ENCODE data around the gene AUTS2.

The AUTS2 gene

DNA sequence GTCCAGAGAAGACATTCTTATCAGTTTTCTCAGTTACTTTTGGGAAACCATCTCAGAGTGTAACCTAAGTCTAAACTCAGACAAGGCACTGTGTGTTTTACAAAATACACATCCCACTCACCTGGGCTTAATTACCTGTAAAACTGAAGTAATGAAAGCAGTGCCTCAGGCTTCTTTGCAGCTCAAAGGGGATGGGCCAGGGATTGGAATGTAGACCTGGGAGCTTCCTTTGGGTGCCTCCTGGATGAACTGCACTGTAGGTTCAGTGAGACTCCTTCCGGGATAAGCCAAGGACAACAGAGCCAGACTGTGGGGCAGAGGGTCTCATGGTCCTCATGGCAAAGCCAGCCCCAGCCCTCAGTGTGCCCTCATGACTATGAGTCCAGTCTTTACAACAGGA, 861.3 kb downstream of the AUTS2 start:
- no peak for DNase-seq

GRCh38 chr7:70460071-70460470, 861.8 kb downstream of the AUTS2 start:
- DNase-seq, result no peak

GRCh38 chr7:70460562-70460961, 862.3 kb downstream of the AUTS2 start:
- DNase-seq, result no peak

GRCh38 chr7:70463352-70463938, 865.2 kb downstream of the AUTS2 start:
- no peak for DNase-seq

DNA sequence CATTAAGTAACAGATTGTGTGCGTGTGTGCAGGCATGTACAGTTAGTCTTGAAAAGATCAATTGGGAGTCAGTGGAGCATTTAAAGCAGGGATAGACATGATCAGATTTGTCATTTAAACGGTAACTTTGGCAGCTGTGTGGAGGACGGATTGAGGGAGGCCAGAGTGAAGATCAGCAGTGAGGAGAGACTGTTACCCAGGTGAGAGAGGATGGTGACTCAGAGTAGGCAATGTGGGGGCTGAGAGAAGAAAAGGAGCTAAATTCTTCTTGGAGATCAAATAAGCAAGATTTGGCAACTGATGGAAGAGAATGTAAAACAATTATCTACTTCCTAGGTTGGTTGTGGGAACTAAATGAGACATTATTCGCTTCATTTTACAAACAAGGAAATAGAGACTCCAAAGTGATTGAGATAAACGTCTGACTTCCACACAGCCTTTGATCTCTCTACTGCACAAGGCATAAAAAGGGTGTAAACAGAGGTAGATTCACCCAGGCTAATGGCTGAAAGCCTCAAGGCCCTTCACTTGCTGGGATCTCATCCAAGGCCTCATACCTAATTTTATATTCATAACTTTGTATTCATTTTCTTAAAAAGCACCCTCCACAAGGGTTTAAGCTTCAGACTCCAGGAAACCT, 868.6 kb downstream of the AUTS2 start:
- no peak for DNase-seq

DNA sequence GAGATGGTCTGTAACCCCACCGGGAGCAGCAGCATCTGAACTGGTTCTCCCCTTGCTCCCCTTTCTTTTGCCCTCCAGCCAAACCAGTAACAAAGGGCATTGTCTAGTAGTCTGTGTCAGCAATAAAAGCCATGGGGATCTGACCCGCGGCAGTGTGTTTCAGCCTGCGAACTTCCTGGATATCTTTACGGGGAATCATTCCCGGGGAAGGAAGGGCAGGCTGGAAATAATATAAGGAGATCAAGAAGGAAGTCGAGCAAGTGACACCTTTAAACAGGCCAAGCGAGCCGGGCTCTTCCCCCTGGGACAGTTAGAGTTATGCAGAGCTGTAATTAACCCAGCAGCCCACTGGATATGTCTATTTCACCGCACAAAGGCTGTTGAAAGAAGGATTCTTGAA, 872.5 kb downstream of the AUTS2 start:
- DNase-seq, result no peak

- DNase-seq, result no peak
These were observed 874.4 kb downstream of the AUTS2 start for GRCh38 chr7:70472601-70473237.

- DNase-seq, result no peak
These were observed 876.5 kb downstream of the AUTS2 start for GRCh38 chr7:70474639-70475234.

GRCh38 chr7:70477036-70478010, 879.0 kb downstream of the AUTS2 start:
- no peak for DNase-seq

DNA sequence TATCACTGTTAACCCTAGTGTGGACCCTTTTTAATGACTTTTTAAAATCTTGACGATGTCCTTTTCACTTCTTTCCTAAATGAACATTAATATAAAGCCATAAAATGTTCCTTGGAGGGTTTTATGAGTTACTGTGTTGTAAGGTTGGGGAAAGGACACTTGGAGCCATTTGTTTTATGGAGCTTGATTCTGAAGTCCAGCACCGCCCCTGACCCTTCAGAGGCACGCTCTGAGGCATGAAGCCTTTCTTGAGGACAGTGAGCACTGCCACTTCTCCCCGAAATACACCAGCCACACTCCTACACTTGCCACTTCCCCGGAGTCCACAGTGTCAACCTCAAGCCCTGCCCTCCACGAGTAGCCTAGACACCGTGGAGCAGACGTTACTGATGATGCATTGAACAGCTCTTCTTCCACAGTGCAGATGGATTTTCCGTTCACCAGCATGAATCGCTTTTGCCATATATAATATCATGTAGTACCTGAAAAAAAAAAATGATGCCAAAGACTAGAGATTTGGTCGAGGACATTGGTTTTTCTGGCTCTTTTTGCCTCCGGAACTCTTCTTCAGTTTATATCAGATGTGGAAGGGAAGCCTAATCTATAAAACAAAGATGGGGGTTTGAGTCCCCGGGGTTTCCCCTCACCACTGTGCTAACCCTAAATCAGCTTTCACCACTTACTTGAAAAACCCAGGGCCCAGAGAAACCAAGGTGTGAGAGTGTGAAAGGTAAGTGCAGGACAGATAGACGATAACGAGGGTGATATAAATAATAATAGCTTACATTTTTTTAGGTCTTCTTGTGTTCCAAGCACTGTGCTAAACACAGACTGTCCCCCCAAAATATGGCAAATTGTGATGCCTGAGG, 881.1 kb downstream of the AUTS2 start:
- no peak for DNase-seq

- no peak for DNase-seq
These were observed 882.8 kb downstream of the AUTS2 start for GRCh38 chr7:70480927-70481569.

DNA sequence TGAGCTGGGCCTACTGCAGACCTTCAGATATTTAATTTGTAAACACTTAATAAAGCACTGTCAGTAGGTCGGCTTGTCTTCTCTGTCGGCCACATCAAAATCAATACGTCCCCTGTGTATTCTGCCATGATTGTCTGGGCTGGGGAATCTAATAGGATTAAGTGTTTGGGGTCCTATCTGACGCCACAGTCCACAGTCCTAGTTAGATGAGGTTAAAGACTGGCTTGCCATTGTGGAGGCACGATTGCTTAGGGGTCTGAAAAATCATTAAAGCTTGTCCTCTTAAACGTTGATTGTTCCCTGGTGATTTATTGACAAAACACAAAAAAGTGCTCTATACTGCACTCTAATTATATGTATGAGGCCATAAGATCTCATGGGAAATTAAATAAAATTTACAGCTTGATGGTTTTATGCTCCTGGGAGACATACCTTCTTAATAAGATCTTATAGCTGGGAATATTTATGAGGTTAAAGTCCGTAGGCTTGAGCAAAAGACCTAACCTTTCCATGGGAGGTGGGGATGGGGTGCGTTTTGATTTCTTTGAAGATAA, 883.4 kb downstream of the AUTS2 start:
- DNase-seq, result no peak

DNA sequence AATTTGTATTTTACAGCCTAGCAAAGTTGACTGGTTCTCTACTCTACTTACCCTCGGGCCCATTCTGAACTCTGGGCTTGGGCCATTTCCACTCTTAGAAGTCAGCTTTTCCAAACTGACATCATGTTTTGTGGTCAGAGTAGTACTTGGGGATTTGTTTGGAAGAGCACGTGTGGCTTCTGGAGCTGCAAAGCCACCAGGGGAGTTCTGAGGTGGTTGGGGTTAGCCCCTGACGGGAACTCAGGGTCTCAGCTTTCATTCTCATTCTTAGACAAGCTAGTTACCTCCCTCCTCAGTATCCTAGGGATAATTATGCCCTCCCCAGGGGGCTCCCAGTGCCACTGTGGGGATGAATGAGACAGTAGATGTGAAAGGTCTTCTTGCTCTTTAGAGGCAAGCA, 886.0 kb downstream of the AUTS2 start:
- no peak for DNase-seq

DNA sequence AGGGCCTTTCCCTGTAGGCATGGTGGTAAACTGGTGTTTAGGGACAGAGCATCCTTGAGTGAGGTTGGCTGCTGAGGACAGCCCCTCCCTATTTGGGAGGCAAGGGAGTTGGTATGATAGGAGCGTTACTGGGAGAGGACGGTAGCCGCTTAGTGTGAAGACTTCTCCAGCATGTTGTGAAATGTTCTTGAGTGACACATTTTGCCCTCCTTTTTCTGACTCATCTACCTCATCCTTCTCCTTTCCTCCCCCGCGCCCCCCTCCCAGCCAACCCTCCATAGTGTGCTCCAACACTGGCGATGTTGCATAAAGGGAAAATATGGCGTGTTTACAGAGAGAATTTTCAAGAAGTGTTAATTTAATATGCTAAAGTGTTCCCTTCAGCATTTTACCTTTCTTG, 888.7 kb downstream of the AUTS2 start:
- DNase-seq, result no peak

DNA sequence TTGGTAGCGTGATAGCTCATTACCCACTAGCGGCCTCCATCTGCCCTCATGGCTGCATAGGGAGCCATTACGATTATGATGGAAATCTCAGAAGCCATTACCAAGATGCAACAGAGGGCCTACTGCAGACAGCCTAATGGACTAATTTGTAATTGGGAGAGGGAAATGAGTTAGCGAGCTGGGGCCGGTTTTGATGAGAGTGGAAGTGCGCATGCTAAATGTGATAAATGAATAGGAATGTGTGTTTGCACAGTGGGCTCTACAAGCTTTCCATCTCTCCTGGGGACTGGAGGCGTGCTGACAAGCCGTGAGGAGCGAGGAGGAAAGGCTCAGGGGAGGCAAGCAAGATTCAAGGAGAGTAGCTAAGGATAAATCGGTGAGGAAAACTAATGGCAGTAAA, 889.2 kb downstream of the AUTS2 start:
- no peak for DNase-seq

DNA sequence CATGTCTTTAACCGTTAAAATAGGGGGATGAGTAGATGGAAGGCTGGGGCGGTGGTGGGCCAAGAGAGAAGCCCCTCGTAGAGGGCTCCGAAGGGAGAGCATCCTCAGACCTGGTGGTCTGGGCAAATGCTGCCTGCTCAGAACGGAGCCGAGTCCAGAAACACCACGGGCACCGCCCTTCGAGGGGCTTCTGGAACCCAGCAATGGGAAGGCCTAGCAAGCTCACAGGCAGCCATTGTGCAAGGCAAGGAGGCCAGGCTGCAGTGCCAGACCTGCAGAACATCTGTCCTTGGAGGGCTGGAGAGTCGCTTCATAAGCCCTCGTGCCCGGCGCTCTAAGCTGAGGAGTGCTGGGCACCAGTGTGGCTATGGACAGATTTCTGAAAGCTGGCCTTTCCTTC, 889.6 kb downstream of the AUTS2 start:
- DNase-seq, result no peak

DNA sequence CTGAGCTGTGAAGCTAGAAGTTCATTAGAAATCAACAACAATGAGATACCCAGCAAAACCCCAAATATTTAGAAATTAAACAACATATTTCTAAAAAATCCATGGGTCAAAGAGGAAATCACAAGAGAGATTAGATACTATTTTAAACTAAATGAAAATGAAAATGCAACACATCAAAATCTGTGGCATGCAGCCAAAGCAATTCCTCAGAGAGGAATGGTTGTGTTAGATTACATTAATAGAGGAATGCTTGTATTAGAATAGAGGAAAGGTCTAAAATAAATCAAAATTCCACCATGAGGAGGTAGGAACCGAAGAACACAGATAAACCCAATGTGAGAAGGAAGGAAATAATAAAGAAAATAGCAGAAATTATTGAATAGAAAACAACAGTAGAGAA, 891.5 kb downstream of the AUTS2 start:
- DNase-seq, result no peak

- DNase-seq, result no peak
These were observed 894.4 kb downstream of the AUTS2 start for GRCh38 chr7:70492625-70493024.

DNA sequence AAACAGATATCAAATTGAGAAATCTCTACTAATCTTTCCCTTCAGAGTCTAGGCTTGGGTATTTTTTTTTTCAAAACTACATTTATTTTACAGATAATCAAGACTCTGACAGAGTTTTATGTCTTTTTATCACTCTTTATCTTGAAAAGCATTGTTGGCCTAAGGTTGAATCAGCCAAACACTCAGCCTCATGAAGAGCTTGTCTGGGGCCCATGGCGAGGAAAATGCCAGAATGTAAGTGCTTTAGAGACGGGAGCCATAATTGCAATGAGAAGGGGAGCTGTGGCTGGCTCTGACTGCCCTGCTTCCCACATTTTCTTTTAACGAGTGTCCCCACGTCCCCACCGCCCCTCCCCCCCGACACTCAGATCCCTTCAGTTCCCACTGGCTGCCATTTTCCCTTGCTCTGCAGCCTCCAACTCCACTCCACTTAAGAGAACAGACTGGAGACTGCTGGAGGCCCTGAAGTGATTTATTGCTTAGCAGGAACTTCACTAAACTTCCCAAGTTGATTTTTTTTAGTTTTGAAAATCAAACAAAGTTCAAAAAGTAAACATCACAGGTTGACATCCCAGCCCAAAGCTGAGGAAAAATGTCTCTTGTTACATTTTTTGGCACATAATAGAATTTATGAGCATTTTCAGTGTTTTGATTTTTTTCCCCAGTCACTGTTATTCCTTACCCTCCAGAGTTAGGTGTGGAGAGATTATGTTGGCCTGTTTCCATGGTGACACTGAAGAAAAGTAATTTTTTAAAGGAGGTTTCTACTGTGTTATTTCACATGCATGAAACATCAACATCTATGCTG, 896.2 kb downstream of the AUTS2 start:
- no peak for DNase-seq

DNA sequence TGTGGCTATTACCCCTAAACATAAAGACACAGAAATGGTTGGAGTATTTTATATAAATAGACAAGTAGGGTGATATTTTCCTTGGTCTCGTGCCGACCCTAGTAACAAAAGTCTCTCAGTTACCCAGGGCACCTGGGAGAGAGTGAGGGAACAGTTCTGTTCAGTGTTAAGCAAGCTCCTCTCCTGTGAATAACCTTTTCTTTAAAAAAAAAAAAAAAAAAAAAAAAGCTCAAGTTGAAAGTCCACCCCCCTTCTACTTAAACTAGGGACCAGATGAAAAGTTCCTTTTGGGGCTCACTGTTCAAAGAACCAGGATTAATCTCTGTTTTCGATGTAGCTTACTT, 896.7 kb downstream of the AUTS2 start:
- no peak for DNase-seq

All from activated CD8-positive, alpha-beta memory T cell treated with anti-CD3 and anti-CD28 coated beads, Interleukin-2, amount 50 U/mL, for 48 hours (primary cell).